Measurements from ENCODE around the gene NSMF.
A peak's percentile ranks its signal among the peaks of the same experiment; 100 is the strongest.

Gene NSMF

GRCh38 chr9:137441935-137442321 lies 17.2 kb downstream of the NSMF start:
- Histone ChIP-seq H3K4me3 (peak overlapping the region; percentile 78), H3K9me3 (ENCODE audit: low read depth, low read length) (no peaks in the 10 kb centered on the region), H3K9ac (ENCODE audit: insufficient read length) (no peak overlapping the region), H3K27ac (no peak overlapping the region), H3K36me3 (ENCODE audit: insufficient read depth, low read length) (no peaks in the 10 kb centered on the region)
- TF ChIP-seq EZH2 (IDR thresholded peaks at IDR 0.05) = no peak
- no peak for TF ChIP-seq POLR2AphosphoS5 (IDR thresholded peaks at IDR 0.05; ENCODE audit: borderline replicate concordance, low read depth, low read length)
- TF ChIP-seq FOXP2 (optimal IDR thresholded peaks at IDR 0.05; ENCODE audit: control extremely low read depth, extremely low read length, insufficient read depth) = no peak
- no peak for DNase-seq (ENCODE audit: low read depth, low spot score)

GRCh38 chr9:137441289-137441934 lies 17.7 kb downstream of the NSMF start, which contains the start of gene ENTPD8:
Gene ENTPD8 (minus strand): TSS chr9:137441357. CDS start chr9:137438285, 3,072 bp downstream.
- TF ChIP-seq POLR2AphosphoS5 (IDR thresholded peaks at IDR 0.05; ENCODE audit: borderline replicate concordance, low read depth, low read length) (no peak), EZH2 (IDR thresholded peaks at IDR 0.05) (no peak), FOXP2 (optimal IDR thresholded peaks at IDR 0.05; ENCODE audit: control extremely low read depth, extremely low read length, insufficient read depth) (no peak)
- Histone ChIP-seq H3K4me3 (peak within 1 kb of the TSS; percentile 78), H3K27ac (no peak within 1 kb of the TSS), H3K36me3 (ENCODE audit: insufficient read depth, low read length) (no peaks in the 10 kb centered on the region), H3K9ac (ENCODE audit: insufficient read length) (no peak within 1 kb of the TSS), H3K9me3 (ENCODE audit: low read depth, low read length) (no peaks in the 10 kb centered on the region)
- DNase-seq (ENCODE audit: low read depth, low spot score) = no peak

- DNase-seq (ENCODE audit: low read depth, low spot score) = no peak
- Histone ChIP-seq H3K4me3 (no peak overlapping the region), H3K9ac (ENCODE audit: insufficient read length) (no peak overlapping the region), H3K36me3 (ENCODE audit: insufficient read depth, low read length) (no peaks in the 10 kb centered on the region), H3K9me3 (ENCODE audit: low read depth, low read length) (no peaks in the 10 kb centered on the region), H3K27ac (no peak overlapping the region)
- TF ChIP-seq FOXP2 (optimal IDR thresholded peaks at IDR 0.05; ENCODE audit: control extremely low read depth, extremely low read length, insufficient read depth) (no peak), EZH2 (IDR thresholded peaks at IDR 0.05) (no peak), POLR2AphosphoS5 (IDR thresholded peaks at IDR 0.05; ENCODE audit: borderline replicate concordance, low read depth, low read length) (no peak)
These were observed 19.9 kb downstream of the NSMF start for GRCh38 chr9:137439158-137439714.

GRCh38 chr9:137438591-137439157 lies 20.5 kb downstream of the NSMF start:
- Histone ChIP-seq H3K9ac (ENCODE audit: insufficient read length) (no peak overlapping the region), H3K9me3 (ENCODE audit: low read depth, low read length) (no peaks in the 10 kb centered on the region), H3K36me3 (ENCODE audit: insufficient read depth, low read length) (no peaks in the 10 kb centered on the region), H3K27ac (no peak overlapping the region), H3K4me3 (no peak overlapping the region)
- no peak for DNase-seq (ENCODE audit: low read depth, low spot score)
- no peak for TF ChIP-seq EZH2 (IDR thresholded peaks at IDR 0.05)
- no peak for TF ChIP-seq FOXP2 (optimal IDR thresholded peaks at IDR 0.05; ENCODE audit: control extremely low read depth, extremely low read length, insufficient read depth)
- no peak for TF ChIP-seq POLR2AphosphoS5 (IDR thresholded peaks at IDR 0.05; ENCODE audit: borderline replicate concordance, low read depth, low read length)

- Histone ChIP-seq H3K36me3 (ENCODE audit: insufficient read depth, low read length) (no peaks in the 10 kb centered on the region), H3K9me3 (ENCODE audit: low read depth, low read length) (no peaks in the 10 kb centered on the region), H3K9ac (ENCODE audit: insufficient read length) (no peak overlapping the region), H3K4me3 (no peak overlapping the region), H3K27ac (no peak overlapping the region)
- DNase-seq (ENCODE audit: low read depth, low spot score) = no peak
- TF ChIP-seq FOXP2 (optimal IDR thresholded peaks at IDR 0.05; ENCODE audit: control extremely low read depth, extremely low read length, insufficient read depth) (no peak), POLR2AphosphoS5 (IDR thresholded peaks at IDR 0.05; ENCODE audit: borderline replicate concordance, low read depth, low read length) (no peak), EZH2 (IDR thresholded peaks at IDR 0.05) (no peak)
These were observed 21.2 kb downstream of the NSMF start for GRCh38 chr9:137437691-137438590.

GRCh38 chr9:137436761-137437600 lies 22.2 kb downstream of the NSMF start:
- no peaks in the 10 kb centered on the region for H3K9me3 ChIP-seq (ENCODE audit: low read depth, low read length)
- H3K36me3 ChIP-seq (ENCODE audit: insufficient read depth, low read length) = no peaks in the 10 kb centered on the region
- H3K4me3 ChIP-seq = no peak overlapping the region
- no peak for DNase-seq (ENCODE audit: low read depth, low spot score)
- no peak for TF ChIP-seq FOXP2 (optimal IDR thresholded peaks at IDR 0.05; ENCODE audit: control extremely low read depth, extremely low read length, insufficient read depth)
- no peak for TF ChIP-seq EZH2 (IDR thresholded peaks at IDR 0.05)
- TF ChIP-seq POLR2AphosphoS5 (IDR thresholded peaks at IDR 0.05; ENCODE audit: borderline replicate concordance, low read depth, low read length) = no peak
- H3K27ac ChIP-seq = no peak overlapping the region
- H3K9ac ChIP-seq (ENCODE audit: insufficient read length) = no peak overlapping the region

- H3K9me3 ChIP-seq (ENCODE audit: low read depth, low read length) = no peaks in the 10 kb centered on the region
- H3K36me3 ChIP-seq (ENCODE audit: insufficient read depth, low read length) = no peaks in the 10 kb centered on the region
- H3K27ac ChIP-seq = no peak overlapping the region
- no peak overlapping the region for H3K4me3 ChIP-seq
- no peak for DNase-seq (ENCODE audit: low read depth, low spot score)
- H3K9ac ChIP-seq (ENCODE audit: insufficient read length) = no peak overlapping the region
- TF ChIP-seq FOXP2 (optimal IDR thresholded peaks at IDR 0.05; ENCODE audit: control extremely low read depth, extremely low read length, insufficient read depth) = no peak
These were observed 23.0 kb downstream of the NSMF start for GRCh38 chr9:137435980-137436760.

Measured in SK-N-MC (cell line).